Activated CD8-positive, alpha-beta T cell treated with anti-CD3 and anti-CD28 coated beads for 36 hours (primary cell): ENCODE results near the gene AXIN1. TPM values are rescaled to one million over a fixed set of nuclear protein-coding genes. Genes with fewer than 3 reads are reported as not detected.
A peak's percentile ranks its signal among the peaks of the same experiment; 100 is the strongest.

Experiments
- ATAC-seq: fragments of 200-7000 bp; cut with Tn5 transposase; one replicate; pipeline ENCODE4 v1.10.0; 2021; ENCODE audit warnings: mild to moderate bottlenecking, moderate library complexity
- CTCF ChIA-PET: fragments of 350-600 bp; sonication (Branson Sonifier 250); formaldehyde crosslinking; loops from one replicate; lab custom pipeline; 2021; ENCODE audit warnings: antibody characterized with exemption; lab: Charles Lee
- POLR2A ChIA-PET: fragments of 350-600 bp; sonication (Branson Sonifier 250); formaldehyde crosslinking; loops from one replicate; lab custom pipeline; 2021; ENCODE audit warnings: antibody characterized with exemption; lab: Charles Lee
- DNase-seq: peaks from one replicate; pipeline ENCODE4 v3.0.0-alpha.2; 2020
- H3K27ac Mint-ChIP-seq: one replicate; pipeline ENCODE4 v1.8.0; 2021; ENCODE audit warnings: mild to moderate bottlenecking, mixed read lengths
- H3K27me3 Mint-ChIP-seq: one replicate; pipeline ENCODE4 v1.8.0; 2021; ENCODE audit warnings: mixed read lengths
- H3K36me3 Mint-ChIP-seq: one replicate; pipeline ENCODE4 v1.8.0; 2021; ENCODE audit warnings: low read depth, mixed read lengths
- H3K4me1 Mint-ChIP-seq: one replicate; pipeline ENCODE4 v1.8.0; 2021; ENCODE audit warnings: low read depth, mixed read lengths
- H3K4me3 Mint-ChIP-seq: one replicate; pipeline ENCODE4 v1.8.0; 2021; ENCODE audit warnings: mild to moderate bottlenecking, moderate library complexity, mixed read lengths
- H3K9me3 Mint-ChIP-seq: one replicate; pipeline ENCODE4 v1.8.0; 2021; ENCODE audit warnings: mixed read lengths
- CTCF ChIP-seq: fragments of 200-600 bp; IDR thresholded peaks from one replicate; pipeline ENCODE4 v1.8.0; 2022; ENCODE audit warnings: antibody characterized with exemption, mild to moderate bottlenecking
- intact Hi-C: fragments of 100-400 bp; cut with micrococcal nuclease; formaldehyde crosslinking; loops from one replicate; pipeline ENCODE4 v1.10.0; 2022
- total RNA-seq, 2 experiments: library from RNA; stranded (reverse); gene quantifications; one replicate each; pipeline ENCODE4 v1.2.3, GENCODE V29; 2021

The AXIN1 gene
- total RNA-seq, 2 experiments from 2014 or later: 24.1 to 24.9 TPM

GRCh38 chr16:399340-400019, 47.0 kb upstream of the AXIN1 start:
- no peak for TF ChIP-seq CTCF
- DNase-seq: no peak
- H3K27ac Mint-ChIP-seq: no peak overlapping the region
- peaks cover 2% of the 10 kb centered on the region for H3K36me3 Mint-ChIP-seq
- no peak overlapping the region for H3K4me3 Mint-ChIP-seq
- ChIA-PET POLR2A (interaction anchor here (1.4 kb wide), 2 partner anchors 127 to 174 kb away, joined by 3 read pairs; no protein-coding TSS in a partner anchor), CTCF (interaction anchor here (1.7 to 2.6 kb wide), 2 partner anchors 17 to 26 kb away, joined by 4 to 11 read pairs; partner anchors contain the start of gene RAB11FIP3)
- H3K27me3 Mint-ChIP-seq: peaks cover 2% of the 10 kb centered on the region
- no peaks in the 10 kb centered on the region for H3K9me3 Mint-ChIP-seq
- intact Hi-C loops: loop anchor here (5.0 kb wide), 1 partner anchor 128 kb away; the partner anchor contains the start of gene CAPN15
- peaks cover 21% of the 10 kb centered on the region for H3K4me1 Mint-ChIP-seq
- no peak for ATAC-seq

GRCh38 chr16:398561-399339, 46.2 kb upstream of the AXIN1 start:
- peaks cover 2% of the 10 kb centered on the region for H3K27me3 Mint-ChIP-seq
- no peak for TF ChIP-seq CTCF
- DNase-seq: no peak
- ATAC-seq: no peak
- ChIA-PET POLR2A (no interaction called here), CTCF (no interaction called here)
- no peaks in the 10 kb centered on the region for H3K9me3 Mint-ChIP-seq
- peaks cover 21% of the 10 kb centered on the region for H3K4me1 Mint-ChIP-seq
- H3K4me3 Mint-ChIP-seq: peak overlapping the region; percentile 50
- no peak overlapping the region for H3K27ac Mint-ChIP-seq
- intact Hi-C loops: loop anchor here (5.0 kb wide), 1 partner anchor 129 kb away; the partner anchor contains the start of gene CAPN15
- peaks cover 2% of the 10 kb centered on the region for H3K36me3 Mint-ChIP-seq

- intact Hi-C loops: loop anchor here (5.0 kb wide), 1 partner anchor 129 kb away; the partner anchor contains the start of gene CAPN15
- H3K9me3 Mint-ChIP-seq: no peaks in the 10 kb centered on the region
- no peak for TF ChIP-seq CTCF
- ChIA-PET CTCF (no interaction called here), POLR2A (no interaction called here)
- no peak for ATAC-seq
- peaks cover 2% of the 10 kb centered on the region for H3K27me3 Mint-ChIP-seq
- peak; percentile 53 for DNase-seq
- no peak overlapping the region for H3K27ac Mint-ChIP-seq
- peaks cover 2% of the 10 kb centered on the region for H3K36me3 Mint-ChIP-seq
- H3K4me3 Mint-ChIP-seq: peak overlapping the region; percentile 50
- H3K4me1 Mint-ChIP-seq: peaks cover 22% of the 10 kb centered on the region
Measured at GRCh38 chr16:397736-398332, 45.3 kb upstream of the AXIN1 start.

GRCh38 chr16:397135-397661, 44.7 kb upstream of the AXIN1 start, which contains the start of gene NME4:
Gene NME4 (plus strand): TSS chr16:397199. CDS start chr16:397223, 24 bp downstream.
- ATAC-seq: peak; percentile 13
- DNase-seq: peak; percentile 21
- POLR2A ChIA-PET: interaction anchor here (0.5 kb wide), 1 partner anchor 130 kb away, joined by 3 read pairs; no protein-coding TSS in a partner anchor
- Mint-ChIP-seq H3K27ac (peak within 1 kb of the TSS; percentile 66), H3K36me3 (peaks cover 2% of the 10 kb centered on the region), H3K4me3 (peak within 1 kb of the TSS; percentile 74), H3K27me3 (peaks cover 2% of the 10 kb centered on the region), H3K9me3 (peaks cover under 1% of the 10 kb centered on the region), H3K4me1 (peaks cover 27% of the 10 kb centered on the region)
- CTCF ChIA-PET: no interaction called here
- no peak for TF ChIP-seq CTCF
- intact Hi-C loops: loop anchor here (5.0 kb wide), 1 partner anchor 130 kb away; the partner anchor contains the start of gene CAPN15
